ENCODE data around the gene CYP1B1. TPM values are rescaled to one million over a fixed set of nuclear protein-coding genes. Genes with fewer than 3 reads are reported as not detected.

CYP1B1 gene
- total and polyA plus RNA-seq, 7 donors = 1.4 to 24.6 (median 12.2) TPM

DNA sequence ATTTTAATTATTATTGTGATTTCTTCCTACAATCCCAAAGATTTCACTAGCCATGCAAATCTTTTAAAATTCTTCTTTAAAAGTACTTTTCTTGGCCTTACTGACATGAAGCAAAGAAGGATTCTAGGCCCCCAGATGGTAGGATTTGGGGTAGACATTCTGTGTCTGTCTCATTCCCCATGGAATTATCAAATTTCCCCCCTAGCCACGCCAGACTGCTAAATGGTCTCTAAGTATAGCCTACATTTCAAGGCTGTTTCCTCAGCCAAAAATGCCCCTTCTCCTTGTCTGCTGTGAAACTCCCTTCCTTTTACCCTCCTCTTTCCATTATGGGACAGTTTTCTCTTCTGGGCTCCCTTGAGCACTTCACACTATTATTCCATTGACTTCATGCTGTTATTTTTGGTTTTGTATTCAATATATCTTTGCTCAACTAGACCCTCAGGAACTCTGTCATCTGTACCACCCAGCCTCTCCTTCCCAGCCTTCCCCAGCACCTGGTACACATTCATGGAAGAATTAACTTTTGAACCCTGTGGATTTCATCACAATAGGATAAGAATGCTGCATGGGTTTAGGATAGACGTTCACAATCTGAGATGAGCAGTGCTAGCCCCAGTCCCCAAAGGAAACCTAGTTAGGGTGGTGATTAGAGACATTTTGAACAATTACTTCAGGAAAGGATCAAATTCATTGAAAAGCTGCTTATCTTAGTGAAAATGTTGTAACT is 21.5 kb upstream of the CYP1B1 start:
- TF ChIP-seq EP300 (IDR thresholded peaks at IDR 0.05) (no peak), POLR2A (IDR thresholded peaks at IDR 0.05) (no peak), POLR2AphosphoS5 (IDR thresholded peaks at IDR 0.05) (no peak)
- TF ChIP-seq, protein P1, sequence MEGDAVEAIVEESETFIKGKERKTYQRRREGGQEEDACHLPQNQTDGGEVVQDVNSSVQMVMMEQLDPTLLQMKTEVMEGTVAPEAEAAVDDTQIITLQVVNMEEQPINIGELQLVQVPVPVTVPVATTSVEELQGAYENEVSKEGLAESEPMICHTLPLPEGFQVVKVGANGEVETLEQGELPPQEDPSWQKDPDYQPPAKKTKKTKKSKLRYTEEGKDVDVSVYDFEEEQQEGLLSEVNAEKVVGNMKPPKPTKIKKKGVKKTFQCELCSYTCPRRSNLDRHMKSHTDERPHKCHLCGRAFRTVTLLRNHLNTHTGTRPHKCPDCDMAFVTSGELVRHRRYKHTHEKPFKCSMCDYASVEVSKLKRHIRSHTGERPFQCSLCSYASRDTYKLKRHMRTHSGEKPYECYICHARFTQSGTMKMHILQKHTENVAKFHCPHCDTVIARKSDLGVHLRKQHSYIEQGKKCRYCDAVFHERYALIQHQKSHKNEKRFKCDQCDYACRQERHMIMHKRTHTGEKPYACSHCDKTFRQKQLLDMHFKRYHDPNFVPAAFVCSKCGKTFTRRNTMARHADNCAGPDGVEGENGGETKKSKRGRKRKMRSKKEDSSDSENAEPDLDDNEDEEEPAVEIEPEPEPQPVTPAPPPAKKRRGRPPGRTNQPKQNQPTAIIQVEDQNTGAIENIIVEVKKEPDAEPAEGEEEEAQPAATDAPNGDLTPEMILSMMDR (IDR thresholded peaks at IDR 0.05) = no peak
- H3K4me3 ChIP-seq = no peak overlapping the region
- no peaks in the 10 kb centered on the region for H3K27me3 ChIP-seq
- H3K4me1 ChIP-seq = peaks cover 0 to 14% (median 9%) of the 10 kb centered on the region in 4 donors
- H3K36me3 ChIP-seq = no peaks in the 10 kb centered on the region
- intact Hi-C loops (cut with DNase I) = no loop called here
- H3K27ac ChIP-seq = peak overlapping the region in 2 of 4 donors; percentile 9 to 19
- 82 to 90% methylated on average over 2 of the region's 2 CpGs for WGBS, 2 donors
- DNase-seq = no peak
- no peaks in the 10 kb centered on the region for H3K9me3 ChIP-seq

DNA sequence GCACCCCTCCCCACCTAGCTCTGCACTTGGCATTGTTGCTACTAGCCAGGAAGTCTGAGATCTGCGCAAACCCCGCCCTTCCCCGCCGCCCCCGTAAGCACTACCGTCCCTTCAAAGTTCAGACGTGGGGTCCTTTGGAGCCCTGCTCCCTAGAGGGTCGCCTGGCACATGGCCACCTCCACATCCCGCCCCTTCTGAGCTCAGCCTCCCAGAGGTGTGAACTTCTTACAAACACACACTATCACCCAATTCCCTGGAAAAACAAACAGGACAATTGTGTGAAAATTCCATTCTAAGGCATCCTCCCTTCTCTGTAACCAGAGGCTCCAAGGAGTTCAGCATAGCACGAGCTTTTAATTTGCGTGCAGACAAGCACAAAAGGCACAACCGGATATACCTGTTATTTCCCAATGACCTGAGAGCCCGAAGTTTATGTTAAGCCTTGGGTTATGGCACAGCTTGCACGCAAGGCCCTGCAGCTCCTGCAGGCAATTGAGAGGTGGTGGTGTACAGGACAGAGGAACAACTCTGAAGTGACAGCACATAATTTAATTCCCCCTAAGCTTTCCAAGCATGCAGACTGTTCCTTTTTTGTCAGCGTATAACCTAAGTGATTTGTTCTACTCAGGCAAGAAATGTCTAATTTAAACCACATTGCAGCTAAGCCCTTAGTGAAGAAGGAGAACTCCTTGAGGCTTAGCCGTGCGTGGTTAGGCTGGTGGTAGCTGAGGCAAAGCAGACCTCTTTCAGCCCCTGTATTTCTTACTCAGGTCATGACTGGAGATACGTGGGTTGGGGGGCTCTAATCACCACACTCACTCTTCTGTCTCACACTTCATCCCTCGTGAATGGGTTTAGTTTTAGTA is 20.3 kb upstream of the CYP1B1 start:
- H3K9me3 ChIP-seq = no peaks in the 10 kb centered on the region
- no peaks in the 10 kb centered on the region for H3K36me3 ChIP-seq
- DNase-seq = no peak
- WGBS, 2 donors = 36 to 42% methylated on average over 19 of the region's 19 CpGs
- peak overlapping the region in 2 of 4 donors; percentile 2 to 26 for H3K27ac ChIP-seq
- TF ChIP-seq, protein P1 (IDR thresholded peaks at IDR 0.05) = no peak
- H3K4me1 ChIP-seq = peaks cover 0 to 14% (median 9%) of the 10 kb centered on the region in 4 donors
- H3K4me3 ChIP-seq = no peak overlapping the region
- no peaks in the 10 kb centered on the region for H3K27me3 ChIP-seq
- intact Hi-C loops (cut with DNase I) = no loop called here

DNA sequence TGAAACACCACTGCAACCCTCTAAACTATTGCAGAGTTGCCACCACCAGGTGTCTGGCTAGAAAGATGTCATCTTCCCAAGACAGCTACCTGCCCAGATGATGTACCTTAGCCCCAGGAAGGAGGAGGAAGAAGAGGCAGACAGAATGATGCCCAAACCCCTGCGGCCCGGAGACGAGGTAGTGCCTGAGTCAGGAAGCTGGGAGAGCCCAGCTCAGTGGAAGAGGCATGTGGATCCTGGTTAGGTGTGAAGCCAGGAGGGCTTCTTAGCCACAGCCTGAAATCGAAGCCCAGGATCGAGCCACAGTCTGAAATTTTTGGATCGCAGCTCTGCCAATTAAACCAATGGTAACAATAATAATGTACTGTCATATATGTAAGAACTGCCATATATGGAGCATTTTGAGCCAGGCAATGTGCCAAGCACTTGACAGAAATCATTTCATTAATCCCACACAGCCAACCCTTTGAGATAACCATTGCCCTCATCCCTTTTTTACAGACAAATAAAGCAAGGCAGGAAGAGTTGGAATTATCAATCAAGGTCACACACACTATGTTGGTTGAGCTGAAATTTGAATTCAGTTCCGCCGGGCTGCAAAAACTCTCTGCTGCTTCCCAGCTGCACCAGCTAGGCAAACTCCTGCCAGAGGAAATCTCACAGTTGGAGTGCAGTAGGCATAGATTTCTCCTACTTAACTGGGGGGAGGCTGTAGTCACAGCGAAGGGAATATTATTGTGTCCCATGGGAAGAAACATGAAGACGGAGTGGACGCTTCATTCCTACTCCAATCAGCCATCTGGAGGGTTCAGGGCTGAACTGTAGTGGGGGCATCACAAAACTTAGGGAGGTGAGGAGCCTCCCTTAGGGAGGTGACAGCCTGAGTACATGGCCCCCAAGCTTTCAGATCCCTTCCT is 19.4 kb upstream of the CYP1B1 start:
- TF ChIP-seq POLR2AphosphoS5 (IDR thresholded peaks at IDR 0.05) (no peak), EP300 (IDR thresholded peaks at IDR 0.05) (no peak), POLR2A (IDR thresholded peaks at IDR 0.05) (no peak)
- TF ChIP-seq, protein P1 (IDR thresholded peaks at IDR 0.05) = no peak
- H3K27ac ChIP-seq = peak overlapping the region in 2 of 4 donors; percentile 2 to 26
- DNase-seq = no peak

DNA sequence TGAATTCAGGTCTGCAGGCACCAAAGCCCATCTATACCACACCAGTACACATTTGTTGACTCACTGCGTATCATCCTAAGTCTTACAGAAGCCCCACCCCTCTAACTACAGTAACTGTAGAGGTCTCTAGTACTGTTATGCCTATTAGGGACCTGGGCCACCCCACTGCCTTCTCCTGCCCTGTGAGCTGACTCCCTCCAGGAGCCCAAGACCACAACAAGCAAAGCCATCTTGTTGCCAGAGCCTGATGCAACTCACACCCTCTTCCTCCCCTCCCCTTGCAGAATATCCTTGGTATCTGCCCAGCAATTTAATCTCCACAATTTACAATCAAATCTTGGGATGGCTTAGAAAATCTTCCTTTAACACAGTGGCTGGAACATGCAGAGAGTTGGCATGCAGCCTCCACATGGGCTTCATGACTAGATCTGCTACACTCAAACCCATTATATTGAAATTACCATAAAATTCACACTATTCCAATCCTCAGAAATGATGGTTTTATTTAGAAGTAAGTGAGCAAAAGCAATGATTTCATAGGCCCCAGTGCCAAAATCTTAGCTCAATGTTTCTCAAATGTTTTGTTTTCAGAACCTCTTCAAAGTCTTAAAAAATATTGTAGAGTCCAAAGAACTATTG is 17.7 kb upstream of the CYP1B1 start:
- H3K27ac ChIP-seq = peak overlapping the region in 1 of 4 donors; percentile 18
- no peak overlapping the region for H3K4me3 ChIP-seq
- peaks cover 0 to 14% (median 9%) of the 10 kb centered on the region in 4 donors for H3K4me1 ChIP-seq
- no peaks in the 10 kb centered on the region for H3K36me3 ChIP-seq
- no peak for TF ChIP-seq POLR2A (IDR thresholded peaks at IDR 0.05)
- no peak for TF ChIP-seq EP300 (IDR thresholded peaks at IDR 0.05)
- TF ChIP-seq POLR2AphosphoS5 (IDR thresholded peaks at IDR 0.05) = no peak
- TF ChIP-seq, protein P1 (IDR thresholded peaks at IDR 0.05) = no peak
- no peaks in the 10 kb centered on the region for H3K9me3 ChIP-seq
- intact Hi-C loops (cut with DNase I) = no loop called here
- no peak for DNase-seq
- H3K27me3 ChIP-seq = no peaks in the 10 kb centered on the region
- 90 to 92% methylated on average over 1 of the region's 1 CpG for WGBS, 2 donors

More for the DNA sequence above, 19.4 kb upstream of the CYP1B1 start:
- no peak overlapping the region for H3K4me3 ChIP-seq
- peaks cover 0 to 14% (median 9%) of the 10 kb centered on the region in 4 donors for H3K4me1 ChIP-seq
- no peaks in the 10 kb centered on the region for H3K27me3 ChIP-seq
- H3K9me3 ChIP-seq = no peaks in the 10 kb centered on the region
- H3K36me3 ChIP-seq = no peaks in the 10 kb centered on the region
- 91% methylated on average over 11 of the region's 11 CpGs for WGBS, 2 donors
- intact Hi-C loops (cut with DNase I) = no loop called here

Data from sigmoid colon (tissue), 7 donors.